ENCODE measurements around the gene CARHSP1. TPM values are rescaled to one million over a fixed set of nuclear protein-coding genes. Genes with fewer than 3 reads are reported as not detected.
A peak's percentile ranks its signal among the peaks of the same experiment; 100 is the strongest.
"Not testable (repeated sequence)": the region's sequence is repeated elsewhere in the genome, so short reads cannot be mapped to it uniquely, and the experiment has no call there.

The CARHSP1 gene
- 10 to 100 TPM; 28.6 to 37.2 (median 35.0) TPM for total RNA-seq
- 75.0 TPM for polyA plus RNA-seq
- long read RNA-seq, donor 1, transcript CARHSP1-201 (4 exons, 746 nt): major isoform, 12 of 35 reads
- long read RNA-seq, donor 1, partial matches to known transcripts: 3 of 35 reads
- long read RNA-seq, donor 1, other reads (novel, unspliced or antisense): 19 of 35 reads
- long read RNA-seq, donor 2, transcript CARHSP1-201 (4 exons, 746 nt): major isoform, 16 of 30 reads
- long read RNA-seq, donor 2, partial matches to known transcripts: 2 of 30 reads
- long read RNA-seq, donor 2, other reads (novel, unspliced or antisense): 10 of 30 reads
- long read RNA-seq, donor 3, transcript CARHSP1-201 (4 exons, 746 nt): major isoform, 7 of 31 reads
- long read RNA-seq, donor 3, partial matches to known transcripts: 2 of 31 reads
- long read RNA-seq, donor 3, other reads (novel, unspliced or antisense): 20 of 31 reads
- long read RNA-seq, donor 4, transcript CARHSP1-201 (4 exons, 746 nt): major isoform, 12 of 29 reads
- long read RNA-seq, donor 4, partial matches to known transcripts: 2 of 29 reads
- long read RNA-seq, donor 4, other reads (novel, unspliced or antisense): 13 of 29 reads

DNA sequence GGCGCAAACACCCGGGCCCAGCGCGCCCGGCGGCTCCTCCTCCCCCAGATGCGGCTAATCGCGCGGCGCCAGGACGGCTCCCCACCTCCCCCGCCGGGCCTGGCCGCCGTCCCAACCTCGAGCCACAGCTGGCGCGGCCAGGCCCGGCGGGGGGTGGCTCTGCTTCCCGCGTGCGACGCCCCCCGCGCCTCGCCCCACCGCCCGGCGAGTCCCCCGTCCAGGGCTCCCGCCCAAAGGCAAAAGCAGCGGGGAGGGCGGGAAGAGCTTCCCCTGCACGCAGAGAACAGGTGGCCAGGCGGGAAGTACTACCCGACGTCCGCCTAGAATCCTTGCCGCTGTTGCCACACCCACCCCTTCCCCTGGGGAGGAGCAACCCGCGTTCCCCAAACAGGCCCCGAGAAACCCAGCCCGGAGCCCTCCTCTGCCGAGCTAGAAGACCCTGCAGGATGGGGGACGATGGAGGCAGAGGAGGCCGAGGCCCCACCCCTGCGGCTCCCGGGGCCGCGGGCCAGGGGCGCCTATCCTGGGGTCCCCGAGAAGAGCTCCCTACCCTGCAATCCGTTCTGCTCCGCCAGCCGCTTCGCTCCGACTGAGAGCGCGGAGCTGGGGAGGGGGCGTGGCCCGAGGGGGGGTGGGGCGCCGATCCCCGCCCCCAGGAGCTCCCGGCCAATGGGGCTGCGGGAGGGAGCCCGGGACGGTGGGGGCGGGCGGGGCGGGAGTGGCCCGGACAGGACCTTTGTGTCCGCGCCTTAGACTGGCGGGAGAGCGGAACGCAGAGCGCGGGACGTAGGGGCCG, at the start of gene CARHSP1:
Gene CARHSP1 (minus strand): TSS at position 591 of the 796 bp plus-strand sequence. CDS start 9,678 bp downstream, outside the sequence.
- under 1% methylated on average over 83 of the region's 83 CpGs for WGBS
- DNase-seq (peak; percentile 88 to 95 (median 94)), ATAC-seq (peak; percentile 88 to 93)
- peaks cover 19% of the 10 kb centered on the region for H3K4me1 ChIP-seq (ENCODE audit: control insufficient read depth, insufficient read depth, low read length)
- H3K9me3 ChIP-seq (ENCODE audit: control insufficient read depth, low read length): no peaks in the 10 kb centered on the region
- intact Hi-C loops (cut with DNase I): loop anchor here in 1 of 4 donors (10.0 kb wide), 1 partner anchor 74 kb away; the partner anchor contains the start of genes PMM2 and TMEM186
- peak within 1 kb of the TSS; percentile 93 for H3K4me3 ChIP-seq (ENCODE audit: low read length)
- peak within 1 kb of the TSS; percentile 94 for H3K27ac ChIP-seq (ENCODE audit: low read length)
- no peaks in the 10 kb centered on the region for H3K27me3 ChIP-seq (ENCODE audit: control insufficient read depth, insufficient read depth)

GRCh38 chr16:8917336-8917735, 48.5 kb upstream of the CARHSP1 start:
- 98% methylated on average over 10 of the region's 10 CpGs for WGBS
- H3K4me1 ChIP-seq (ENCODE audit: control insufficient read depth, insufficient read depth, low read length); H3K4me3 ChIP-seq (ENCODE audit: low read length); ATAC-seq; intact Hi-C loops (cut with DNase I); H3K27me3 ChIP-seq (ENCODE audit: control insufficient read depth, insufficient read depth); H3K27ac ChIP-seq (ENCODE audit: low read length); H3K9me3 ChIP-seq (ENCODE audit: control insufficient read depth, low read length); DNase-seq: not testable (repeated sequence)

- Histone ChIP-seq H3K9me3 (ENCODE audit: control insufficient read depth, low read length) (no peaks in the 10 kb centered on the region), H3K4me3 (ENCODE audit: low read length) (no peak overlapping the region), H3K27ac (ENCODE audit: low read length) (no peak overlapping the region), H3K27me3 (ENCODE audit: control insufficient read depth, insufficient read depth) (no peaks in the 10 kb centered on the region), H3K4me1 (ENCODE audit: control insufficient read depth, insufficient read depth, low read length) (no peaks in the 10 kb centered on the region)
- no peak for DNase-seq
- intact Hi-C loops (cut with DNase I): no loop called here
- WGBS: 85% methylated on average over 5 of the region's 5 CpGs
- no peak for ATAC-seq
These were observed 47.9 kb upstream of the CARHSP1 start for GRCh38 chr16:8916541-8917225.

DNA sequence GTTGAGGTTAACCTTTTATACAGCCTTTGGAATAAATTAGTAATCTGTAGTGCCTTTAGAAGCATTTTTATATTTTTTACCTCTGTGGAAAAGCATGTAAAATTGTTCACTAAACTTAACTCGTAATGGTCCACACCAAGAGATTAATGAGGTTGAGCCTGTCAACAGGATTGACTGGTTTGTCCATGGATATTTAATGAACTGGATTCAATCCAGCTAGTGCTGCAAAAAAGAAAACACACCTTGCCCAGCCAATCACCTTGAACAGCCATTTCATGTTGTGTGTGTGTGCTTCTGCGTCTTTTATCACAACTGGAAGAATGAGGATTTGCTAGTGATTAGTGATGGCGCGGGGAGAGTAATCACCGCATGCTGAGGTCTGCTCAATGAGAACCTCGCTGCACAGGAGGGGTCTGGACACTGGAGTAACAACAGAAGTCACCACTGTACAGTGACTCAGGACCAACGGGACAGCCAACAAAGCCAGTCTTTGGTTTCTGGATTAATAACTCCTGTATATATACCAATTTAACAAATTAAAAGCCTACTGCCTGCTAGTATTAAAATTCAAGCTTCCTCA, 47.0 kb upstream of the CARHSP1 start:
- H3K4me1 ChIP-seq (ENCODE audit: control insufficient read depth, insufficient read depth, low read length): no peaks in the 10 kb centered on the region
- WGBS: 86% methylated on average over 7 of the region's 7 CpGs
- DNase-seq (no peak), ATAC-seq (no peak)
- H3K9me3 ChIP-seq (ENCODE audit: control insufficient read depth, low read length): no peaks in the 10 kb centered on the region
- no peak overlapping the region for H3K4me3 ChIP-seq (ENCODE audit: low read length)
- intact Hi-C loops (cut with DNase I): no loop called here
- no peaks in the 10 kb centered on the region for H3K27me3 ChIP-seq (ENCODE audit: control insufficient read depth, insufficient read depth)
- no peak overlapping the region for H3K27ac ChIP-seq (ENCODE audit: low read length)

GRCh38 chr16:8914098-8914497, 45.3 kb upstream of the CARHSP1 start:
- no peaks in the 10 kb centered on the region for H3K27me3 ChIP-seq (ENCODE audit: control insufficient read depth, insufficient read depth)
- intact Hi-C loops (cut with DNase I): no loop called here
- ATAC-seq: no peak

GRCh38 chr16:8912793-8913192, 44.0 kb upstream of the CARHSP1 start:
- H3K27ac ChIP-seq (ENCODE audit: low read length): no peak overlapping the region
- no peaks in the 10 kb centered on the region for H3K9me3 ChIP-seq (ENCODE audit: control insufficient read depth, low read length)
- intact Hi-C loops (cut with DNase I): no loop called here
- no peaks in the 10 kb centered on the region for H3K27me3 ChIP-seq (ENCODE audit: control insufficient read depth, insufficient read depth)
- no peaks in the 10 kb centered on the region for H3K4me1 ChIP-seq (ENCODE audit: control insufficient read depth, insufficient read depth, low read length)
- ATAC-seq (no peak), DNase-seq (no peak)
- no peak overlapping the region for H3K4me3 ChIP-seq (ENCODE audit: low read length)
- WGBS: 95% methylated on average over 4 of the region's 4 CpGs

More at GRCh38 chr16:8914098-8914497, 45.3 kb upstream of the CARHSP1 start:
- no peak for DNase-seq
- H3K27ac ChIP-seq (ENCODE audit: low read length): no peak overlapping the region
- 98% methylated on average over 3 of the region's 3 CpGs for WGBS
- no peaks in the 10 kb centered on the region for H3K4me1 ChIP-seq (ENCODE audit: control insufficient read depth, insufficient read depth, low read length)
- H3K9me3 ChIP-seq (ENCODE audit: control insufficient read depth, low read length): no peaks in the 10 kb centered on the region
- H3K4me3 ChIP-seq (ENCODE audit: low read length): no peak overlapping the region

DNA sequence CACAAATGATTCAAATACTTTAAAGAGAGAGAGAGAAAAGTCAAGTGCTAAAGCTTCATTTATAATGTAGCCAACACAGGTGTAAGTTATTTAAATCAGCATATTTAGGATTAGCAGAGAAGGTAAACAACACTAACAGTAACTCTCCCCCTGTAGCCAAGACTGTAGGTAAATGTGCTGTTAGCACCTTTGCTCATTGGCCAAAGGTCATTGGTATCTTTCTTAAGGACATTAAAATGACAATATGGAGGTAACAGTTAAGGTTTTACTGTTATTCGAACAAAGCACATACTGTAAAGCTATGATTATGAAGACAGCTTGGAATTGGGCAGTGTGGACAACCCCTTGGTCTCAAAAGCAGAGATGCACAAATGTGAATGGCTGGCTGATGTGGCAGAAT, 42.0 kb upstream of the CARHSP1 start:
- Histone ChIP-seq H3K9me3 (ENCODE audit: control insufficient read depth, low read length) (no peaks in the 10 kb centered on the region), H3K4me3 (ENCODE audit: low read length) (no peak overlapping the region), H3K27ac (ENCODE audit: low read length) (no peak overlapping the region), H3K27me3 (ENCODE audit: control insufficient read depth, insufficient read depth) (no peaks in the 10 kb centered on the region), H3K4me1 (ENCODE audit: control insufficient read depth, insufficient read depth, low read length) (no peaks in the 10 kb centered on the region)
- 87% methylated on average over 1 of the region's 1 CpG for WGBS
- ATAC-seq (no peak), DNase-seq (no peak)
- intact Hi-C loops (cut with DNase I): no loop called here

GRCh38 chr16:8908810-8909468, 40.1 kb upstream of the CARHSP1 start:
- no peak overlapping the region for H3K27ac ChIP-seq (ENCODE audit: low read length)
- 86% methylated on average over 8 of the region's 8 CpGs for WGBS
- intact Hi-C loops (cut with DNase I): no loop called here

GRCh38 chr16:8907096-8907495, 38.3 kb upstream of the CARHSP1 start:
- ATAC-seq (no peak), DNase-seq (no peak)
- Histone ChIP-seq H3K4me1 (ENCODE audit: control insufficient read depth, insufficient read depth, low read length) (no peaks in the 10 kb centered on the region), H3K27me3 (ENCODE audit: control insufficient read depth, insufficient read depth) (no peaks in the 10 kb centered on the region), H3K4me3 (ENCODE audit: low read length) (no peak overlapping the region), H3K9me3 (ENCODE audit: control insufficient read depth, low read length) (no peaks in the 10 kb centered on the region), H3K27ac (ENCODE audit: low read length) (no peak overlapping the region)
- WGBS: 80% methylated on average over 4 of the region's 4 CpGs
- intact Hi-C loops (cut with DNase I): no loop called here

More at GRCh38 chr16:8908810-8909468, 40.1 kb upstream of the CARHSP1 start:
- Histone ChIP-seq H3K4me3 (ENCODE audit: low read length) (no peak overlapping the region), H3K4me1 (ENCODE audit: control insufficient read depth, insufficient read depth, low read length) (no peaks in the 10 kb centered on the region), H3K27me3 (ENCODE audit: control insufficient read depth, insufficient read depth) (no peaks in the 10 kb centered on the region), H3K9me3 (ENCODE audit: control insufficient read depth, low read length) (no peaks in the 10 kb centered on the region)
- DNase-seq (no peak), ATAC-seq (no peak)

Data from right cardiac atrium (tissue), 5 donors.